Endometrial microvascular endothelial cells (primary cell): ENCODE results near the gene SNX9. TPM values are rescaled to one million over a fixed set of nuclear protein-coding genes. Genes with fewer than 3 reads are reported as not detected.

Experiments
- in situ Hi-C: cut with HindIII; loops from 2 replicates; pipeline ENCODE4 v1.10.0; 2017; ENCODE audit warnings: low sequenced_read_pairs, low pct_unique_long_range_greater_than_20kb; ENCODE audit errors: inconsistent ontology term
- total RNA-seq: library from RNA; depleted of rRNA; stranded (reverse); fragments of >200 nt; gene quantifications from one replicate; pipeline ENCODE4 v1.2.3, GENCODE V29; 2015; ENCODE audit errors: inconsistent ontology term

Gene SNX9
- total RNA-seq, 1 donor from 2014 or later, result 25.4 TPM

DNA sequence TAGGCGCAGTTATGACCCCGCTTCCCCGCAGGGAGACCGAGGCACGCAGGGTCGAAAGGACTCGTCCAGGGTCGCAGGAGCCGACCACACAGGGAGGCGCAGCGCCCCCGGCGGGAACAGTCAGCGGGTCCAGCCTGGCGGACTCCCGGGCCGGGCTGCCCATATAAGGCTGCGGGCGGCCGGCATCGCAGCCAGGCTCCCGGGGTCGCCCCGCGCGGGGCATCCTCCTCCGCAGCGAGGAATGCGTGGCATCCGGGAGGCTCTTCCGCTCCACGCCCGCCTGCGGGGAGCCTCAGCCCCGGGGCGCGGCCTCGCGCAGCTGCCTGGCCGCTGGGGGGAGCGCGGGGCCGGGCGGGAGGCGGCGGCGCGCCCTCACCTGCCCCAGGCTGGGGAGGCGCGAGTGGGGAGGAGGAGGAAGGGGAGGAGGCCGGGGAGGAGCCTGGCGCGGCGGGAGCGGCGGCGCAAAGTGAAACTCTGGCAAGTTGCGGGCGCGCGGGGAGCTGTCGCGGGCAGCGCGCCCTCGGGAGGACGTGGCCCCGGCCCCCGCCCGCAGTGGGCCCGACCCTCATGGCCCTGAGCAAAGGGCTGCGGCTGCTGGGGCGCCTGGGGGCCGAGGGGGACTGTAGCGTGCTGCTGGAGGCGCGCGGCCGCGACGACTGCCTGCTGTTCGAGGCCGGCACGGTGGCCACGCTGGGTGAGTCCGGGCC lies 158.5 kb downstream of the SNX9 start, which contains the start of gene SYNJ2:
Gene SYNJ2 (plus strand): TSS at position 469 of the 707 bp plus-strand sequence. CDS start 99 bp downstream, at position 568.
- in situ Hi-C loops, result no loop called here

DNA sequence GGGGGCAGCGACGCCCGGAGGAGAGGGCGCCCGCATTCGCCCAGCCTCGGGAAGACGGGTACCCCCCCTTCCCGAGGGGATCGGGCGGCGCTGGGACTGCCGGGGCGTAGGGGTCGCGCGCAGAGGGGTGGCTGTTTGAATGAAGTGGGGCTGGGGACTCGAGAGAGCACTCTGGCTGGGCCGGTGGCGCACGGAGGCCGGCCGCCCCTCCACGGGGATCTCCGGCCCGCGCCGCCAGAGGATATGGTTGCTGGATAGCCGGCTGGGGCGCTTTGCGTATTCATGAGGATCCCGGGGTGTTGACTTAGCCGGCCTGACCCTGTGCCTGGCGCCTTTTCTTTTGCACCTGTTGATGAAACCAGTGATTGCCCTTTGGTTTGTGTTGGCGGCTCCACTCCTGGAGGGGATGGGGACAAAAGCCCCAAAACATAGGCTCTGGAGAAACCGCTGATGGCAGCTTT lies 159.1 kb downstream of the SNX9 start:
- in situ Hi-C loops, result no loop called here

DNA sequence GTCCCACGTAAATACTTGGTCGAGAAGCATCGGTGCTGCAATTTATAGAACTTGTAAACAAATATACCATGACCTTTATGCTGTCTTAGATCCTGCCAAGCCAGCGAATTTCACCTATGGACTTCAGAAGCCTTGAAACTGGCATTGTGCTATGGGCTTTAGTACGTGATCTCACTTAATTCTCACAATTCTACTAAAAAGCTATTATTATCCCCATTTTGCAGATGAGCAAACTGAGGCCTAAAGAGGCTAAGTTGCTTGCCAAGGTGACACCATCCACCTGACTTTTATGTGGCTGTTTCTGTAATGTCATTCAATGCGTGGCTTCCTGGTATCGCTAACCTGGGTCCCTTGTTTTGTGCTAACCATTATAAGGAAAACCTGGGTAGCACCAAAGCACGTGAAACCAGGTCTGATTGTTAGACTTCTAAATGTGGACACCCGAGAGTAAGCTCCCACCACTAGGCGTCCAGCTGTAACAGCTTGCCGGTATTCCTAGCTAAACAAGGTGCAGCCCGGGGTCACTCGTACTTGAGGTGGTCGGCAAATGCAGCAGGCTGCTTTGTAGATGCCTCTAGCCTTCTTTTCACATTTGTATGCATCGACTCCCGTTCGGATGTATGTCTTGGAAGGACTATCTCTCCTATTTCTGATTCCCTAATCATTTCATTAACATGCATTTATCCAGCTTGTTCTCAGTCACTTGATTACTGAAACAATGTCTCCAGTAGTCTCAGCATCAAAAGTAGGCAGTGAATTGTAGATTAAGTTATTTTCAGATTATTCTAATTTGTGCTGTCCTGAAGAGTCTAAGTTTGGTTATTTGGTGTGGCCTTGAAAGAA lies 159.7 kb downstream of the SNX9 start:
- in situ Hi-C loops, result no loop called here

DNA sequence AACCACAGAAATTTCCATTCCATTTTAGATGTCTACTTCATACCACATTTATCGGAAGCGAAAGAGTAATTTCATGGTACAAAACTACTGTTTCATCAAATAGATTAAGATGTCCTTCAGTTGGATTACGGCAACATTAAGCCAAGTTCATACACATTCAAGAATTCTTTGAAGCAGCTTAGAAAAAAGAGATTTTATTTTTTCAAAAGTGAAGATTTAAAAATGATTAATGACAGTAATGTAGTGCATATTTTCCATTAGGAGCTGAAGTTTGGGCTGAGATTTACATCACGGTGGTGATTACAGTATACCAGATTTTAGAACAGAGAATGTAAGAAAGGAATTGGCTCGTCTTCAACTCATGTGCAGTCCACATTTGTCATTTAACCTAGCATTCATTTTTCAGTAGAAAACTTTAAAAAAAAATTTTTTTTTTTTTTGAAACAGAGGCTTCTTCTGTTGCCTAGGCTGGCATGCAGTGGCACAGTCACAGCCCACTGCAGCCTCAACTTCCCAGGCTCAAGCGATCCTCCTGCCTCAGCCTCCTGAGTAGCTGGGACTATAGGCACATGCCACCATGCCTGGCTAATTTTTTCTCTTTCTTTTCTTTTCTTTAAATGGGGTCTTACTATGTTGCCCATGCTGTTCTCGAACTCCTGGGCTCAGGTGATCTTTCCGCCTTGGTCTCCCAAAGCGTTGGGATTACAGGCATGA lies 160.5 kb downstream of the SNX9 start:
- in situ Hi-C loops, result no loop called here

DNA sequence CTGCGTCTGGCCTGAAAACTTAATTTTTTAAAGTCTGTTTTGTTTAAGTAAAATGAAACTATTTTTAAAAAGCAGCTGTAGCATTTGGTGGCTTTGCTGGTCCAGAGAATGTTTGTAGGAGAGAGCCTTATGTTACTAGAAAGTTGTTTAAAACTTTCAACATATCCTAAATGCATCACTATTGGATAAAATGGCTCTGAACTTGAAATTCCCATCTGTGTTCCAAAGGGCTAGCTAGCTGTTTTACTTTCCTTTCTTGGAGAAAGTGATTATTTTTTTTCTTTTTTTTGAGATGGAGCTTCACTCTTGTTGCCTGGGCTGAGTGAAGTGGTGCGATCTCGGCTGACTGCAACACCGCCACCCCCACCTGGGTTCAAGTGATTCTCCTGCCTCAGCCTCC lies 161.1 kb downstream of the SNX9 start:
- in situ Hi-C loops, result no loop called here

DNA sequence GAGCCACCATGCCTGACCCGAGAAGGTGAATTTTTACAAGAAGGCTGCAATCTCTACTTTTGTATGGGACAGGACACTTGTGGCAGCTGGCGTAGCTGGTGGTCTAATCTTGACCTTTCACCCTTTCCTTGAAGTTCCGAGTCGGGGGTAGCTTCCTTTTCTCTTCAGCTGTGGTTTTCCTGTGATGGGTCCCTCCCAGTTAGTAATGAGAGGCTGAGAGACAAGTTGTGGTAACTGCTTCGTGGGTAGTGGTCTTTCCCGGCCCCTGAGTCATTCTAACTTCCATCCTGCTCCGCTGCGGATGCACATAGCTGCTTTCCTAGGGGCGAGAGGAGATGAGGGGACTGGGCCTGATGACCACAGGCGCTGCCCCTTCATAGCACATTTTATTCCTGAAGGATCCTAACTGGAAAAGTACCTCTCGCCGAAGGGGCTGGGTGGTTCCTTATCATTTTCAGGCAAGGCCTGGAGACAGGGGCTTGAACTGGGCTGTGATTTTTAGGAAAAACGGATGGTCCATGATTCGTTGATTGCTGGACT lies 161.7 kb downstream of the SNX9 start:
- in situ Hi-C loops, result no loop called here

DNA sequence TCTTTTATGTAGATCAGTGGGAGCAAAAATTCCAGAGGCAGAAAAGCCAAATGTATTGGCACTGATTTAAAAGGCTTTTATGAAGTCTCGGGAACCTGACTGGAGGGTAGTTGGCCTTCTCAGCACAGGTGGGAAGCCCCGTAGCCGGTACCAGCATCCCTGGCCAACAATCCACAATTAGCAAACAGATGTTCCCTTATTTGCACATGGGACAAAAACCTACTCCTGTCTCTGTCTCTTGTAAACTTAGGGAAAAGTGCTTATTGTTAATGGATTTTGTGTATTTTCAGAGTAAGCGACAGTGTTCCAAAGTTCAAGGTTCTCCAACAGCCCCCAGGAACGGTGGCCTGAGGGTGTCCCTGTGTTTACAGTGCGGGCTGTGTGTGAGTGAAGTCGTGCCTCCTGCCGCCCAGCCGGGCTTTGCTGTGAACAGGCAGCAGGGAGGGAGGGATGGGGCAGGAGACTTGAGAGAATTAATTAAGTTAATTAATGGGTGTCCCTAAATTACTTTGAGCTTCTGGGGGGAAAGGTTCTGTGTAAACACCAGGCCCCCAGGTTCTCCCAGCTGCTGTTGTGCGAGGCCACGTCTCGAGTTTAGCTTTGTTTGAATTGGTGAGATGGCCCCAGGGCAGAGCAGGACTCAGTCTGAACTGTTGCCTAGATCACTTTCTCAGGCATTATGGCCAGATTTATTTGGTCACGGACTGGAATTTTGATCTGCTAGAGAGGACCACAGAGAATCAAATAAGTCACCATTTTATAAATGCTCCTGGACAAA lies 162.5 kb downstream of the SNX9 start:
- in situ Hi-C loops, result no loop called here

DNA sequence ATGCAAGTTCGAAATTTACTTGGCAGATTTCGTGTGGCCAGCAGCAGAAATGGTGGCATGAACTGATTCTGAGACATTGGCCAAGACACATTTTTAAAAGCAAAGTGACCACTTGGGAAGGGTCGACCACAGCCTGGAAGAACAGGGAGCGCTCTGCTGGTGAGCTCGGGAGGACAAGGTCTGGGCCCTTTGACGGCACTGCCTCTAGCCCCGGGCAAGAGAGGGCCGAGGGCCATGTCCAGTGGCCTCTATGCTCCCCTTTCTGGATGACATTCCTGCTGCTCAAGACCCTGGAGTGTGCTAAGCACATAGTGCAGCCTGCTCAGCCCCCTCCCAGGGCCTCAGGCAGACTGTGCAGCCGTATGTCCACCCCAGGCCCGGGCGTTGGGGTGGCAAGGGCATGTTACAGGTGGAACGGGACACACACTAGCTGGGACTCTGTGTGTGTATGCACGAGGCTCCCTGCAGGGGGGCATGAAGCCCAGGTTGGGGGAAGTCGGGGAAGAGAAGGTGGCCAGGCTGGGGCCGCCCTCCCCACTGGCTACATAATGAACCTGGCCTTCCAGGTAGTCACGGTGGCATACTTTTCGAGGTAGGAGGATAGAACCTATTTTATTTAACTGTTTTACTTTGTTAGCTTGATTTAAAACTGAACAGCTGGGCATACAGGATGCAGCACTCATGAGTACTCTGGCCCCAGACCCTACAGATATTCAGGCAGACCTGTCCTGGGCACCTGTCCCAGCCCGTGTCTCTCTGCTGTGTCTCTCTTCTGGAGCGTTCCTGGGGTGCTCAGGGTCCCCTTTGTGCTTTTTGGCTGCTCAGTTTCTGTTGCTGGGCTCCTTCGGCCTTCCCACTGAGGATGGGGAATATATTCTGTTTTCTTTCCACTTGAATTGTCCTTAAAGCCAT lies 165.0 kb downstream of the SNX9 start:
- in situ Hi-C loops, result no loop called here

DNA sequence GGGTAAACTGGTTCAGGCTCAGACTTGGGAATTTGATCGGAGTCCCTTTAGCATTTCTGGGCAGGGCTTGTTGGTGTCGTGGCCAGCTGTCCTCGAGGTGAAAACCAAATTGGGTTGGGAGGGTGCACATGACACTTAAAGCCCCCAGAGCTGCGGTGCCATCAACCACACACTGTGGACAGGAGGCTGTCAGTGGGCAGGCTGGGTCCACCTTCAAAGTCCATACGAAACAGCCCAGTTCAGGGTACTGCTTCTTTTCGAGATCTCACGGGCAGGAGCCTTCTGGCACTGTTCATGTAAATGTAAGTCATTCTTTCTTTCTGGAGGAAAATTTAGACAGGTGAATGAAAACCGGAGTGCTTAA lies 165.6 kb downstream of the SNX9 start:
- in situ Hi-C loops, result no loop called here

DNA sequence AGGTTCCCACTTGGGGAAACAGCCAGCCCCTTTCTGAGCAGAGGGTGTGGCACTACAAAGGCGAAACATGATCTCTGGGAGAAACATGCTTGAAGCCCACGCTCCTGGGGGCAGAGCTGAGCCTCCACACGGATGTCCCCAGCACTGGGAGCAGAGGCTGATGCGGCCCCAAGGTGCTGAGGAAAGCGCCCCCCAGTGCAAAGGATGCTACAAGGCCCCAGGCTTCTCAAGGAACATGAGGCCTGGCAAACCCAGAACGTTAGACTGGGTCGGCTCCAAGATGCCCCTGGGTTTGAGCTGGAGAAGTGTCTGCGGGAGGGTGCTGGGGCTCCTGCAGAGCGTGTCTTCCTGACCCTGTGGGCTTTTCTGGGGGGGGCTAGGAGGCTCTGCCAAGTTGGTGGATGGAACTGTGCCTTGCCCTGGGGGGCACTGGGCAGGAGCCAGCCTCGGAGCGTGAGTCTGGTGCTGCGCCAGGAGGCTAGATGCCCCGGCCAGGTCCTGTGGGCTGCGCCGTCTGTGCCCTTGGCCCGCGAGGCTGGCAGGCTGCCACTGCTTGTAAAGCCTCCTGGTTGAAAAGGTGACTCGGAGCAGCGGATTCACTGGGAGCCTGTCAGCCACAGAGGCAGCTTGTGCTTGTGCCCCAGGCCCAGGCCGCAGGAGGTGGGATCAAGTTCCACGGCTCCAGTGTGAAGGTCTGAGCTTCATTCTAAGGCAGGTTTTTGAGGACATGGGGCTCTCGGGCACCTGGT lies 166.7 kb downstream of the SNX9 start:
- in situ Hi-C loops, result no loop called here

DNA sequence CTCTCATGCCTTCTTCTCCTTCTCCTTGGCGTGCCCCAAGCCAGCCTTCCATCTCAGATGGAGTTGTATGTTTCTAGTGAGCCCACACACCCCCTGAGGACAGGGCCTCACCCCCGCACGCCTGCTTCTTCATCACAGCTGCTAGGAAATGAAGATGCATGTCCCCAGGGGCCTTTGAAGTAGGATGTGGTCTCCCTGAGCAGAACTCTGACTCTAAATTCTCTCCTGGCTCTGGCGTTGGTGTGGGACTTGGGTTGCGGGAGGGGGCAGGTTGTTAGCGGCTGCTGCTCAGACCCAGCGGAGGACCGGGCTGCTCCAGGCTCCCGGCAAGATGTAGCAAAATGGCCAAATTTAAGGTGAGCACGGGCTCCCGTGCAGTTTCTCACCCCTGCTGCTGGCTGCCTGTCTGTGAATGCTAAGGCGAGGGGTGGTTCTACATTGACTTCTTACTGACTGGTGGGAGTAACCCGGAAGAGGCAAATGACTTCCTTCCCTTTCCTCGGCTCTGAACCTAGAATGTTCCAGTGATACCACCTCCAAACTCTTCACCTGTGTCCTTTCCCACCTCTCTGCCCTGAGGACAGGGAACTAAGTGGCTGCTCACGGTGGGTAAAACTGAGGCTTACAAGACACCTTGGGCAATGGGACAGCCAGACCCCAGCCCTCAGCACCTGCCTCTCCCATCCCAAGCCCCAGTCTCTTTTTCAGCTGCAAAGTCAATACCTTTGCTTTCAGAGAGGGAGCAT lies 167.4 kb downstream of the SNX9 start:
- in situ Hi-C loops, result no loop called here

DNA sequence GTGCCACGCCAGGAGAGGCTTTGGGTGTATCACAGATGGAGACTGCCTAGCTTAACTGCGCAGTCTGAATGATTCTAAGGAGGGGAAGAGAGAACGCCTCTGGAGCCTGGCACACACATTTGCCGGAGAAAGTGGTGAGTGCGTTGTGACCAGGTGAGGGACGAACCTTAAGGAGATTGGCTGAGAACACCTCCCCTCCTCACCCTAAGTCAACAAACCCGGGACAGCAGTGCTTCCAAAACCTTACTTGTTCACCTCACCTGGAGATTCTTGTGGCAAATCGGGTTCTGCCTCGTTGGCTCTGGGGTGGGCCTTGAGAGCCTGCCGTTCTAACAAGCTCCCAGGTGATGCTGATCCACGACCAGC lies 168.0 kb downstream of the SNX9 start:
- in situ Hi-C loops, result no loop called here

DNA sequence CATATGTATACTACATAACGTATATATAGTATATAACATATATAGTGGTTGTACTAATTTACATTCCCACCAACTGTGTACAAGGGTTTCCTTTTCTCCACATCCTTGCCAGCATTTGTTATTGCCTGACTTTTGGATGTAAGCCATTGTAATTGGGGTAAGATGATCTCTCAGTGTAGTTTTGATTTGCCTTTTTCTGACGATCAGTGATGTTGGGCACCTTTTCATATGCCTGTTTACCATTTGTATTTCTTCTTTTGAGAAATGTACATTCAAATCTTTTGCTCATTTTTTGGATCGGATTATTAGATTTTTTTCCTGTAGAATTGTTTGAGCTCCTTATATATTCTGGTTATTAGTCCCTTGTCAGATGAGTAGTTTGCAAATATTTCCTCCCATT lies 170.0 kb downstream of the SNX9 start:
- in situ Hi-C loops, result no loop called here

DNA sequence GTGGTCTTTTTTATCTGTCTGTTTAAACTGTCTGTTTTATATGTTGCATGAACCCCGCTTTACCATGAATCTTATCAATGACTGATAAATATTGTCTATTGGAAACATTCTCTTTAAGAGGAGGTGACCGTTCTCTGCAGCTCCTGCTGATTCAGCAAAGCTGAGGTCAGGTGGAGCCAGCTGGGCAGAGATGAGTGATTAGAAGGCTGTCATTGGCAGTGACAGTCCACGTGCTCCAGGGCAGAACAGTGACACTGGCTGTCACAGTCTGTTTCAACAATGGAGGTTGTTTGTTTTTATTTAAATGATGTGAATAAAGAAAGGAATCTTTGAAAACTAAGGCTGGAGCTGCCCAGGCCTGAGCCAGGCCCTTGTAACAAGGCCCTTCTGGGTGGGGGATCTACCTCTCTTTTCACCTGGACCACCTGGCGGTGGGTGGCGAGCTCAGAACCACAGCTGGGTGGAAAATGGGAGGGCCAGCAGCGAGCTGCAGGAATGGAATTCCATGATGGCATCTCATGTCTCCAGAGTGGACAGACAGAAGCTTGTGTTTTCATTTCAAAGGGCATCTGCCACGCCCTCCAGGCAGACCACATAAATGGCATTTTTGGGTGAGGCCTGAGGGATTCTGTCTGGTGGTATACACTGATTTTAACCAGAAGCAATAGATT lies 171.2 kb downstream of the SNX9 start:
- in situ Hi-C loops, result no loop called here
